Neural cell (in vitro differentiated cells): ENCODE data around the gene CERS3.

Experiments
- CTCF ChIP-seq: fragments of 450-650 bp; IDR thresholded peaks from 2 replicates; pipeline ENCODE4 v1.5.1; 2014; ENCODE audit warnings: antibody characterized with exemption, mild to moderate bottlenecking, moderate library complexity; ENCODE audit not compliant: poor library complexity, severe bottlenecking
- EZH2 ChIP-seq: fragments of 200-600, 300-800 bp; shearing (Covaris generic), sonication (generic); IDR thresholded peaks from 2 replicates; pipeline ENCODE4 v1.6.1; 2014; ENCODE audit warnings: antibody characterized with exemption, low read length, borderline replicate concordance, mild to moderate bottlenecking; ENCODE audit not compliant: insufficient read depth, poor library complexity, severe bottlenecking
- POLR2AphosphoS5 ChIP-seq: IDR thresholded peaks from 2 replicates; pipeline ENCODE4 v1.6.1; 2012
- RAD21 ChIP-seq: fragments of 450-650 bp; conservative IDR thresholded peaks from 2 replicates; pipeline ENCODE4 v1.6.1; 2014; ENCODE audit warnings: antibody characterized with exemption, mild to moderate bottlenecking, moderate library complexity

GRCh38 chr15:100537331-100537730 lies 8.6 kb upstream of the CERS3 start:
- TF ChIP-seq CTCF (no peak), RAD21 (no peak), EZH2 (no peak), POLR2AphosphoS5 (no peak)
